Fibroblast of skin of right quadriceps (primary cell): ENCODE data around the gene UAP1L1.
"Not testable (repeated sequence)": the region's sequence is repeated elsewhere in the genome, so short reads cannot be mapped to it uniquely, and the experiment has no call there.

Experiments
- DNase-seq: peaks from one replicate; pipeline ENCODE4 v3.0.0-alpha.2; 2013

UAP1L1 gene

DNA sequence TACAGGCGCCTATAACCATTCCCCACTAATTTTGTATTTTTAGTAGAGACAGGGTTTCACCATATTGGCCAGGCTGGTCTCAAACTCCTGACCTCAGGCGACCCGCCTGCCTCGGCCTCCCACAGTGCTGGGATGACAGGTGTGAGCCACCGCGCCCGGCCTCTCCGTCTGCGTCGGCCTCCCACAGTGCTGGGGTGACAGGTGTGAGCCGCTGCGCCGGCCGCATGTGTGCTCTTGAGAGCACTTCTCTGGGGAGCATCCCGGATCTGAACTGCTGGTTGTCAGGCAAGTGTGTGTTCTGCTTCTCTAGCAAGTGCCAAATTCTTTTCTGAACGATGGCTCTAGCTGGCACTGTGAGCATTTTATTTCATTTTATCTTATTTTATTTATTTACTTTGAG lies 19.8 kb upstream of the UAP1L1 start:
- no peak for DNase-seq

GRCh38 chr9:137058521-137059234 lies 18.6 kb upstream of the UAP1L1 start:
- no peak for DNase-seq

GRCh38 chr9:137062384-137062783 lies 14.9 kb upstream of the UAP1L1 start:
- DNase-seq: no peak

DNA sequence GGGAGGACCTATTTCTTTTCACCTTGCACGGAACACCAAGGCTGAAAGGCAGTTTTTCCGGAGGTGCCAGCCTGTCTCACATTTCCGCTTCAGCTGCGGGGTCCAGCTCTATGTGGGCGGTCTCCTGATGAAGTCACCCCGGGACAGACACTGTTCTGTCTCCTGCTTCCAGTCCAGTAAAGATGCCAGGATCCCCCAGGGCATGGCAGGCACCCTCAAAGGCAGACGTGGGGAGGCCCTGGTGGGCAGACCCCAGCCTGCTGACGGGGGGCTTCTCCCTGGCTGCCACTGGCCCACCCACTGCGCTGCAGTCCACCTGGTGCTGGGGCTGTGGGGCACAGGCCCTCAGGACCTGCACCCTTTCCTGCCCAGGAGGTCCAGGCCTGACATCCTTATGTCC lies 14.5 kb upstream of the UAP1L1 start:
- not testable (repeated sequence) for DNase-seq

- no peak for DNase-seq
Observed at GRCh38 chr9:137063311-137064026, 13.8 kb upstream of the UAP1L1 start.

DNA sequence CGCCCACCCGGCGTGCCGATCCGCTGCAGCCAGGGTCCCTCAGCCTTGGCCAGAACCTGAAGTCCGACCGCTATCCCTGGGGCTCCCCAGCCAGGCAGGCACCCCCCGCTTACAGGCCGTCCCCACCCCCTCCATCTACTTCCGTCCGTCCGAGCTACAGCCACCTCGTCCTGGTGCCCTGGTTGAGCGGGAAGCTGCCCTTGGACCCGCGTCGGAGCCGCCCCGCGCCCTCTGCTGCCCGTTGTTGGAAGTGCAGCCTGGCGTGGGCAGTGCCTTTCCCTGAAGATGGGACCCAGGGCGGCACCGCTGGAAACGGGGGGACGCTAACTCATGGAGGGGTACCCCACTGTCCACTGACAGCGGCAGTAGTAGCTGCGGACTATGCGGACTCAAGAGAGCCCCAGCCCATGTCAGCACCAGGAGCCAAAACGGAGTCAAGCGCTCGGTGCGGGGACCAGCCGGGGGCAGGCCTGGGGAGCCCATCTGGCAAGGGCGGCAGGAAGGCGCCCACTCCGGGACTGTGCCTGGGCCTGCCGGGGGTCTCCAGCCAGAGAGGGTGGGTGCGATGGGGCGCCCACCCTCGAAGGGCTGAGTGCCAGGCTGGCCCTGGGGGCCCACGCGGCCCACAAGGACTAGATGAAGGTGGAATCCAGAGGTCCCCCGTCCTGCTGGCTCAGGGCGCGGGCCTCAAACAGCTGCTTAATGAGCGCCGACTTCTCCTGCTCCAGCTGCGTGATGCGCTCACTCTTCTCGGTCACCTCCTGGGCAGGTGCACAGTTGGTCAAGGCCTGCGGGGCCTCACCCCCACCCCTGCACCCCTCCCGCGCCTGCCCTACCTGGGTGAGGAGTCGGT lies 13.1 kb upstream of the UAP1L1 start:
- no peak for DNase-seq

GRCh38 chr9:137064880-137065164 lies 12.5 kb upstream of the UAP1L1 start:
- DNase-seq: no peak

DNA sequence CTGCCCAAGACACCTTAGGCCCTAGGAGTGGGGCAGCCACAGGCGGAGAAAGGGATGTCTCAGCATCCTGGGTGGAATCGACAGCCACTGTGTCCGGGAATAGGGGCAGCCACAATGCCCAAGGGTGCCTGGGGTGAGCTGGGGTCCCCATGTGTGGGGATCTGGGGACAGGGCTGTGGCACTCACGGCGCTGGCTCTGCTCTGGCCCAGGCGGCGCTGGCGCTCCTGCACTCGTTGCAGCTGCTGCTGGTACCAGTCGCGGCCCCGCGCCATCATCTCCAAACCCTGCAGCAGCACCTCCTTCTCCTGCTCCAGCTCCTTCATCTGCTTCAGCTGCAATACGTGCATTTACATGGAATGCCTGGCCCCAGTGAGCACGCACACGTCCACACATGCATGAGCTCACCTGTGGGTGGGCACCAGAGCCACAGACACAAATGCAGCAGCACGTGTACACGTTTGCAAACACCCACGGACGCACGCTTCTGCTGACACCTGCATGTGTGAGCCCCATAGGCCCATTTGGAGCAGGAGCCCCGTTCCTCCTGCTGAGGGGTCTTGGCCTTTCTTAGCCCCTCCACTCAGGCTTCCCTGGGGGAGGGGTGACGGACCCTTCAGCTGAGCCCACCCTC lies 11.9 kb upstream of the UAP1L1 start:
- DNase-seq: no peak

DNA sequence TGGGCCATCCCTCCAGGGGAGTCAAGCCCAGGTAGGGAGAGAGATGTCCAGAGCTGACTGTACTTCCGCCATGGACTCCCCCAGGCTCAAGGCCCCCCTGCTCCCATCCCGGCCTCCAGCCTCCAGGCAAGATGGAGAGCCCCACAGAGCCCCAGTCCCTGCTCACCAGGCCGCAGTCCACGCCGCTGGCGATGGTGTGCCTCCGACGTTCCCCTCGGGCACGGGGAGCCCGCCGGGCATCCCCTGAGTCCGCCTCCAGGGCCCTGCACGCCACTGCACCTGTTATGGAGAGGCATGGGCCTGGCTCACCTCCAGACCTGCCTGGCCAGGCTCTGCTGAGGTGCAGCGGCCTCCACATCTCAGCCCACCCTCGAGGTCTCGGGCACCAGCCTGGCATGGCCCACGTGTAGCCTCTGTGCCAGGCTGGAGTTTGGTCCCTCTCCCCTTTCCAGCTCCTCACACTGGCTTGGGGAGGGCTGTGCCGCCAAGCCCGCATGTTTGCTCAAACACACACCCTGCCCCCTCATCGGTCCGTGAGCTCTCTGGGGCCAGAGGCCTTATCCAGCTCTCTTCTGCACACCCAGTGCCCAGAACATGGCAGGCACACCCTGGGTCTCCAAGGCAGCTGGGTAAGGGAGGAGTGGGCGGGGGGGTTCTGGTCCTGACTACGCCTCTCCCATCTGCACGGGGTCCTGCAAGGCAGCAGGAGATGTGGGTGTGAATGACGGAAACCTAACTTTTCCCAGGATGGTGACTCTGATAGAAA lies 11.0 kb upstream of the UAP1L1 start:
- no peak for DNase-seq

- peak; percentile 71 for DNase-seq
Observed at GRCh38 chr9:137067860-137068538, 9.3 kb upstream of the UAP1L1 start.

GRCh38 chr9:137068539-137069507 lies 8.5 kb upstream of the UAP1L1 start:
- DNase-seq: no peak

- DNase-seq: no peak
Observed at GRCh38 chr9:137069508-137070091, 7.7 kb upstream of the UAP1L1 start.

DNA sequence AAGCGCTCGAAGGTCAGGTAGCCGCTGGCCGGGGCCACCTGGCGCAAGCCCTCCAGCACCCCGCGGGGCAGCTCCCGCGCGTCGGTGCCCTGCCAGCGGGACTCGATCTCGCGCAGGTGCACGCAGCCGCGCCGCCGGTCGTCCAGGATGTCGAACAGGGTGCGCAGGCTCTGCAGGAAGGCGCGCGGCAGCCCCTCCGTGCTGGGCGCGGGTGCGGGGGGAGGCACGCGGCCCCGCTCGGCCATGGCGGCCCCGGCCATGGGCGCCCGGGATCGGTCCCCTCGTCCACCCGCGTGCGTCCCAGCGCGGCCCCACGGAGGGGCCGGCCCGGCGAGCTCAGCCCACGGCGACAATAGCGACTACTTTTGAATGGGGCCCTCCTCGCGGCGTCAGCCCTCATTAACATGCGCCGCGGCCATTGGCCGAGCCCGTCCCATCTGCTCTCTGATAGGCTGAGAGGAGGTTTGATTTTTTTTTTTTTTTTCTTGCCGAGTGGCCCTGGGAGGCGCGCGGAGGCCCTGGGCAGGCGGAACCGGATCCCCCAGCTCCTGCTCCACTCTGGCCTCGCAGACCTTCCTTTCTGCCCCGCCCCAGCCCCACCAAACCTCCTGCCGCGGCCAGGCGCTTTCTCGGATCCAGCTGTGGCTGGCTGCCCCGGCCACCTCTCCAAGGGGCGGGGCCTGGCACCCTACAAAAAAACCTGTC lies 7.0 kb upstream of the UAP1L1 start, which contains the start of gene SAPCD2:
Gene SAPCD2, minus strand, starts transcription at position 357 of the 705 bp plus-strand sequence. Its CDS starts 97 bp downstream, at position 260.
- peak; percentile 83 for DNase-seq

DNA sequence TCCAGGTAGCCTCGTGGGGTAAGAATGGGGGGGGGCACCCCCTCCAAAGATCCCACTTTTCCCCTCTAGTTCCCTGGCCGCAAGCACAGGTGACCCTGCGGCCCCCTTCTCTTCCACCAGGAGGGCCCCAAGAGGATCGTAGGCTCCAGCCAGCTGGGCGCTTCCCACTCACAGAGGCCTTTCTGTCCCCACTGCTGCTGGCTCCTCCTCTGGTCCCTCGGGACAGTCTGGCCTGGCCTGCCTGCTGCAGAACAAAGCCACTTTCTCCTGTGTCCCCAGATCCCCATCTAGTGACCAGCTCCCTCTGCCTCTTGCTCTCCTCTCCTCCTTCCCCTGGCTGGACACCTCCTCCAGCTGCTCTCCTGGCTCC lies 6.4 kb upstream of the UAP1L1 start:
- DNase-seq: no peak

GRCh38 chr9:137071282-137071681 lies 6.0 kb upstream of the UAP1L1 start:
- no peak for DNase-seq

- DNase-seq: no peak
Observed at GRCh38 chr9:137073992-137074399, 3.3 kb upstream of the UAP1L1 start.

- no peak for DNase-seq
Observed at GRCh38 chr9:137074657-137075274, 2.6 kb upstream of the UAP1L1 start.

- DNase-seq: no peak
Observed at GRCh38 chr9:137075275-137075775, 2.0 kb upstream of the UAP1L1 start.

DNA sequence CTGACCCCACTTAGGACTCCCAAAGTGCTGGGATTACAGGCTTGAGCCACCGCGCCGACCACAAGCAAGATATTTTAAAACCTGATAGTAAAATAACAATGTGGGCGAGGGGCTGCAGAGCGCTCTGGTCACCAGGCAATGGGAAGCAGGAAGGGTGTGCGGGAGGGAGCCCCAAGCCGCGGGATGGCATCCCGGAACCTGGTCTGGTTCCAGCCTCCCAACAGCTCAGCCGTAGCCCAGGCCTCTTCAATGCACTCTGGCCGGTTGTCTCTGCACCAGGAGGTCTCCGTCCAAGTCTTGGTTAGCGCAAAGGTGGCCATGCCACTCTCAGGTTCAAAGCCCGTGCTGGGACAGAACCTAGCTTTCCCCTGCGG lies 694 bp upstream of the UAP1L1 start:
- DNase-seq: no peak
